ENCODE data around the gene CUX1. TPM values are rescaled to one million over a fixed set of nuclear protein-coding genes. Genes with fewer than 3 reads are reported as not detected.

CUX1 gene
- total RNA-seq, 4 donors from 2014 or later = 56.9 to 124 (median 93.2) TPM

GRCh38 chr7:102094316-102094650, 276.9 kb downstream of the CUX1 start:
- no peaks in the 10 kb centered on the region for H3K9me3 ChIP-seq
- H3K27ac ChIP-seq = peak overlapping the region; percentile 1 to 59 (median 20)
- H3K27me3 ChIP-seq = no peaks in the 10 kb centered on the region
- WGBS, 2 donors (ENCODE audit: low coverage in 1 of 2) = 58 to 61% methylated on average over 2 to 4 of the region's 4 CpGs
- no peak overlapping the region for H3K4me3 ChIP-seq
- in situ Hi-C loops (cut with MboI; ENCODE audit: low pct_ligation_motif_present in 1 of 4, low pct_unique_long_range_greater_than_20kb in 1 of 4, low sequenced_read_pairs in 3 of 4) (no loop called here), intact Hi-C loops (cut with DNase I; ENCODE audit: low total_unique reads) (no loop called here)
- TF ChIP-seq CTCF (IDR thresholded peaks at IDR 0.05) (no peak), EP300 (IDR thresholded peaks at IDR 0.05; ENCODE audit: low read depth) (no peak), POLR2AphosphoS5 (IDR thresholded peaks at IDR 0.05) (no peak), POLR2A (IDR thresholded peaks at IDR 0.05) (no peak)
- H3K4me1 ChIP-seq = peaks cover 16 to 41% (median 25%) of the 10 kb centered on the region in 4 donors
- no peak for DNase-seq
- H3K36me3 ChIP-seq = no peaks in the 10 kb centered on the region

GRCh38 chr7:102095321-102096011, 278.0 kb downstream of the CUX1 start:
- Histone ChIP-seq H3K4me3 (no peak overlapping the region), H3K27ac (peak overlapping the region in 1 of 4 donors; percentile 59), H3K27me3 (no peaks in the 10 kb centered on the region), H3K9me3 (no peaks in the 10 kb centered on the region), H3K4me1 (peaks cover 16 to 41% (median 25%) of the 10 kb centered on the region in 4 donors), H3K36me3 (no peaks in the 10 kb centered on the region)
- no peak for TF ChIP-seq POLR2A (IDR thresholded peaks at IDR 0.05)
- no peak for TF ChIP-seq CTCF (IDR thresholded peaks at IDR 0.05)
- no peak for TF ChIP-seq EP300 (IDR thresholded peaks at IDR 0.05; ENCODE audit: low read depth)
- no peak for TF ChIP-seq POLR2AphosphoS5 (IDR thresholded peaks at IDR 0.05)
- intact Hi-C loops (cut with DNase I; ENCODE audit: low total_unique reads) = no loop called here
- in situ Hi-C loops (cut with MboI; ENCODE audit: low pct_ligation_motif_present in 1 of 4, low pct_unique_long_range_greater_than_20kb in 1 of 4, low sequenced_read_pairs in 3 of 4) = no loop called here
- WGBS, 2 donors (ENCODE audit: low coverage in 1 of 2) = 78 to 90% methylated on average over 8 to 16 of the region's 16 CpGs
- no peak for DNase-seq

GRCh38 chr7:102096012-102096332, 278.5 kb downstream of the CUX1 start:
- H3K27me3 ChIP-seq = no peaks in the 10 kb centered on the region
- TF ChIP-seq POLR2AphosphoS5 (IDR thresholded peaks at IDR 0.05) (no peak), POLR2A (IDR thresholded peaks at IDR 0.05) (no peak), CTCF (IDR thresholded peaks at IDR 0.05) (no peak), EP300 (IDR thresholded peaks at IDR 0.05; ENCODE audit: low read depth) (no peak)
- H3K4me3 ChIP-seq = no peak overlapping the region
- H3K4me1 ChIP-seq = peaks cover 16 to 41% (median 25%) of the 10 kb centered on the region in 4 donors
- in situ Hi-C loops (cut with MboI; ENCODE audit: low pct_ligation_motif_present in 1 of 4, low pct_unique_long_range_greater_than_20kb in 1 of 4, low sequenced_read_pairs in 3 of 4) = no loop called here
- intact Hi-C loops (cut with DNase I; ENCODE audit: low total_unique reads) = no loop called here
- 92% methylated on average over 10 of the region's 10 CpGs; no CpG with 5 or more reads in 1 of the 2 donors for WGBS, 2 donors (ENCODE audit: low coverage in 1 of 2)
- no peaks in the 10 kb centered on the region for H3K36me3 ChIP-seq
- no peaks in the 10 kb centered on the region for H3K9me3 ChIP-seq
- DNase-seq = no peak
- H3K27ac ChIP-seq = no peak overlapping the region

- peak overlapping the region; percentile 40 to 70 (median 64) for H3K27ac ChIP-seq
- peak; percentile 25 for DNase-seq
These were observed 279.4 kb downstream of the CUX1 start for GRCh38 chr7:102096706-102097427.

More at GRCh38 chr7:102096706-102097427, 279.4 kb downstream of the CUX1 start:
- Histone ChIP-seq H3K4me1 (peaks cover 16 to 41% (median 25%) of the 10 kb centered on the region in 4 donors), H3K9me3 (no peaks in the 10 kb centered on the region), H3K4me3 (no peak overlapping the region), H3K36me3 (no peaks in the 10 kb centered on the region), H3K27me3 (no peaks in the 10 kb centered on the region)
- intact Hi-C loops (cut with DNase I; ENCODE audit: low total_unique reads) = no loop called here
- no peak for TF ChIP-seq EP300 (IDR thresholded peaks at IDR 0.05; ENCODE audit: low read depth)
- TF ChIP-seq POLR2A (IDR thresholded peaks at IDR 0.05) = no peak
- TF ChIP-seq POLR2AphosphoS5 (IDR thresholded peaks at IDR 0.05) = no peak
- WGBS, 2 donors (ENCODE audit: low coverage in 1 of 2) = 50 to 67% methylated on average over 4 to 18 of the region's 19 CpGs
- in situ Hi-C loops (cut with MboI; ENCODE audit: low pct_ligation_motif_present in 1 of 4, low pct_unique_long_range_greater_than_20kb in 1 of 4, low sequenced_read_pairs in 3 of 4) = no loop called here
